ENCODE data around the gene HCN1.

DNA sequence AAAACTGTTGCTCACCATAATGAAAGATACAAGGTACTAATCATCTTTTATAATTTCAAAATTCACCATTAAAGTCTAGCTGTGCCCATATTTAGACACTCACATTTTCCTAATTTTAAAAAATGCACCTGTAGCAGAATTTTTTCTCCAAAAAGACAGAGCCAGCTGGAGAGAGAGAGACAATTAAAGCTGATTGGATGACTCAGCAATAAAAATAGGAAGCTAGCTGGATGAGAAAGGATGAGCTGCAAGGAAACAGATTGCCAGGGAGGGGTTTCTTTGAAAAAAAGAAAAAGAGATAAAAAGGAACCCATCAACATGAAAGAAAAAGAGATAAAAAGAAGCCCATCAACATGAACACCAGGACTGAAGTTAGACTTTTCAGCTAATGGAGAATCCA lies 73.8 kb downstream of the HCN1 start:
- TF ChIP-seq, protein P1, sequence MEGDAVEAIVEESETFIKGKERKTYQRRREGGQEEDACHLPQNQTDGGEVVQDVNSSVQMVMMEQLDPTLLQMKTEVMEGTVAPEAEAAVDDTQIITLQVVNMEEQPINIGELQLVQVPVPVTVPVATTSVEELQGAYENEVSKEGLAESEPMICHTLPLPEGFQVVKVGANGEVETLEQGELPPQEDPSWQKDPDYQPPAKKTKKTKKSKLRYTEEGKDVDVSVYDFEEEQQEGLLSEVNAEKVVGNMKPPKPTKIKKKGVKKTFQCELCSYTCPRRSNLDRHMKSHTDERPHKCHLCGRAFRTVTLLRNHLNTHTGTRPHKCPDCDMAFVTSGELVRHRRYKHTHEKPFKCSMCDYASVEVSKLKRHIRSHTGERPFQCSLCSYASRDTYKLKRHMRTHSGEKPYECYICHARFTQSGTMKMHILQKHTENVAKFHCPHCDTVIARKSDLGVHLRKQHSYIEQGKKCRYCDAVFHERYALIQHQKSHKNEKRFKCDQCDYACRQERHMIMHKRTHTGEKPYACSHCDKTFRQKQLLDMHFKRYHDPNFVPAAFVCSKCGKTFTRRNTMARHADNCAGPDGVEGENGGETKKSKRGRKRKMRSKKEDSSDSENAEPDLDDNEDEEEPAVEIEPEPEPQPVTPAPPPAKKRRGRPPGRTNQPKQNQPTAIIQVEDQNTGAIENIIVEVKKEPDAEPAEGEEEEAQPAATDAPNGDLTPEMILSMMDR (IDR thresholded peaks at IDR 0.05): no peak
- no peak for TF ChIP-seq POLR2A (IDR thresholded peaks at IDR 0.05)
